Hypothalamus (tissue), 51 donors: Measurements from ENCODE around the gene CD160.
"Not testable (repeated sequence)": the region's sequence is repeated elsewhere in the genome, so short reads cannot be mapped to it uniquely, and the experiment has no call there.

Experiments used
- DNase-seq, 51 donors: peaks; one replicate each; lab custom pipeline; 2025; lab: John Stamatoyannopoulos, UW

CD160 gene

GRCh38 chr1:145757420-145757819, 38.1 kb downstream of the CD160 start:
- DNase-seq, result no peak

GRCh38 chr1:145758116-145758515, 38.8 kb downstream of the CD160 start:
- DNase-seq, result no peak

- DNase-seq, result no peak
These were observed 39.3 kb downstream of the CD160 start for GRCh38 chr1:145758575-145758974.

GRCh38 chr1:145759721-145760120, 40.4 kb downstream of the CD160 start:
- no peak for DNase-seq

GRCh38 chr1:145760395-145760949, 41.2 kb downstream of the CD160 start:
- DNase-seq, result not testable (repeated sequence)

- not testable (repeated sequence) for DNase-seq
These were observed 42.2 kb downstream of the CD160 start for GRCh38 chr1:145761498-145761897.

- not testable (repeated sequence) for DNase-seq
These were observed 42.7 kb downstream of the CD160 start for GRCh38 chr1:145762001-145762400.

GRCh38 chr1:145764231-145764940, 45.1 kb downstream of the CD160 start:
- not testable (repeated sequence) for DNase-seq

GRCh38 chr1:145765127-145765526, 45.8 kb downstream of the CD160 start:
- DNase-seq, result not testable (repeated sequence)

DNA sequence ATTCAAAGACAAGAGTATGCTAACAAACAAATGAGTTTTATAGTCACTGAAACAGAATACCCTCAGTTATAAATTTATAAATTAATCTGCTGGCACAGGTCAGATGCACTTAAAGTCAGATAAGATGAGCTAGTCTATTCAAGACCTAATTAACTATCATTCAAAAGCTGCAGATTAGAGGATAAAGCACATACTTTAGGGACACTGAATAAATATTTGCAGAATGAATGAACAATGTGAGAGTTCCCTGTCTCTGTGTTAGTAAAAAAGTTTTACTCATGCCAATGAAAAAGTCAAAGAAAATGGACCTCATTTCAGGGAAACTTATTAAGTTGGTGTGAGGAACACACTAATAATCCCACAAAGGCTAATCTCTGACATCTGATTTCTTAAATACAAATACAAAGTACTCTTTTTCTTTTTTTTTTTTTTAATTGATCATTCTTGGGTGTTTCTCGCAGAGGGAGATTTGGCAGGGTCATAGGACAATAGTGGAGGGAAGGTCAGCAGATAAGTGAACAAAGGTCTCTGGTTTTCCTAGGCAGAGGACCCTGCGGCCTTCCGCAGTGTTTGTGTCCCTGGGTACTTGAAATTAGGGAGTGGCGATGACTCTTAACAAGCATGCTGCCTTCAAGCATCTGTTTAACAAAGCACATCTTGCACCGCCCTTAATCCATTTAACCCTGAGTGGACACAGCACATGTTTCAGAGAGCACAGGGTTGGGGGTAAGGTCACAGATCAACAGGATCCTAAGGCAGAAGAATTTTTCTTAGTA, 46.5 kb downstream of the CD160 start:
- not testable (repeated sequence) for DNase-seq

- DNase-seq, result not testable (repeated sequence)
These were observed 47.6 kb downstream of the CD160 start for GRCh38 chr1:145766926-145767325.

GRCh38 chr1:145768004-145768403, 48.7 kb downstream of the CD160 start:
- DNase-seq, result not testable (repeated sequence)

- DNase-seq, result no peak
These were observed 51.8 kb downstream of the CD160 start for GRCh38 chr1:145771056-145771455.

- DNase-seq, result no peak
These were observed 54.1 kb downstream of the CD160 start for GRCh38 chr1:145773423-145773822.

DNA sequence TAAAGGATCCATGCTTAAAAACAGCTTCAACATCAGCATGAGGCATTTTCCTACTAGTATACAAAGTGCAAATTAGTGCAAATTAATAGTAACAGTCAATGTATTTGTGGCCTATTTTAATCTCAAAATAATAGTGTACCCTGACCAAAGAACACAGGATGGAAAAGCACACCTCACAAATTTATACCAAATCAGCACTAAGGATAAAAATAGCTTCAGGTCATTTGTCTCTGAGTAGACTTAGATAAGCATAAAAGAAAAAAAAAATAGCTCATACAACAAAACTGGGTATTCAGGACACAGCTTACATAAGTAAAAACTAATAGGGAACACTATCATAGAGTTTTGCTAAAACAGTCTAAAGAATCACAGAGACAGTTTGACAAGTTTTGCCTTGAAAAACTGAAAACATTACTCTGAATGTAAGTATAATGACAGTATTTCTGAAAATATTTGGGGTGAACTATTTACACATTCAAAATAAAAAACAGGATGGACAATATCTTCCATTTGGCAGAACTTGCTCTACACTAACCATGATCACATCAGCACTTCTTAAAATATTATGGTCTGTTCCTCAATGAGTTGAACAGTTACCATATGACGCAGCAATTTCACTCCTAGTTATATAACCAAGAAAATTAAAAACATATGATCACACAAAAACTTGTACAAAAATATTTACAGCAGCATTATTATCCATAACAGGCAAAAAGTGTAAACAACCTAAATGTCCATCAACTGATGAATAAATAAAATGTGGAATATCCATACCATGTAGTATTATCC, 58.3 kb downstream of the CD160 start:
- no peak for DNase-seq

- DNase-seq, result no peak
These were observed 58.8 kb downstream of the CD160 start for GRCh38 chr1:145778146-145778540.

GRCh38 chr1:145782272-145783099, 63.2 kb downstream of the CD160 start:
- DNase-seq, result no peak

DNA sequence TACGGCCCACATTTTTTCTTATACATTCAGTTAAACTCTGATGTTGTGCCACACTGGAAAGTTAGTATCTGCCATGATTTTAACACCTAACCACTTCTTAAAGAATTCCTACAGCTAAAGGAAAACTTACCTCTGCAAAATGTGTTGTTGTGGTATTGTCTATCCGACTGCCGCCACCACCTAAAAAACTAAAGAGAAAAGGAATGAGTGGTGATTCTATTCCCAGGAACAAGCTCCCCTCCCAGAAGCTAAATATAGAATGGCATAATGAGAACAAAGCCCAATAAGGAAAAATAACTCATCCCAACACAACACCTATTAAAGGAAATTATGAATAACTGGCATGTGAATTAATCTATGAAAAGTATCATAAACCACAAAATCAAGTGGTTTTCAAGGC, 65.1 kb downstream of the CD160 start:
- no peak for DNase-seq

DNA sequence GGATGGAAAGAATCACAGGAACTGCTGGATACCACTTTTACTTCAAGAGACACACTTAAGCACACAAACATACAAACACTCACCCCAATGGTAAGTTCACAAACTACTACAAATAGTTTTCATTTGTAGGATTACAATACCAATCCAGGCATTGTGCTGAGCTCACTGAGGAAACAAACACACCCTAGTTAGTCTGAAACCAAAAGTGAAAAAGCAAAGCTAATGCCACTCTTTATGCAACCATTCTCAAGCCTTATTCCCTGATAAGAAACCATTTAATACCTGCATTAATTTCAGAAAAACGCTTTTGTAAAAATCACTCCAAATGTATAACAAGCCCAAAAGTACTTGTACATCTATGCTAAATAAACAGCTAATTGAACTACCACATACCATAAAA, 66.2 kb downstream of the CD160 start:
- DNase-seq, result no peak

- DNase-seq, result no peak
These were observed 67.0 kb downstream of the CD160 start for GRCh38 chr1:145786271-145786670.
